Naive thymus-derived CD4-positive, alpha-beta T cell (primary cell): ENCODE measurements around the gene XPNPEP2. TPM values are rescaled to one million over a fixed set of nuclear protein-coding genes. Genes with fewer than 3 reads are reported as not detected.

Experiments
- ATAC-seq: fragments of 150-1000 bp; cut with Tn5 transposase; 2 replicates; pipeline ENCODE4 v1.10.0; 2021; ENCODE audit warnings: mild to moderate bottlenecking, moderate library complexity
- CTCF ChIA-PET: fragments of 350-600 bp; sonication (Branson Sonifier 250); formaldehyde crosslinking; loops from one replicate; lab custom pipeline; 2021; ENCODE audit warnings: antibody characterized with exemption; lab: Charles Lee
- POLR2A ChIA-PET: fragments of 350-600 bp; sonication (Branson Sonifier 250); formaldehyde crosslinking; loops from one replicate; lab custom pipeline; 2021; ENCODE audit warnings: antibody characterized with exemption, inconsistent platforms; lab: Charles Lee
- DNase-seq, 9 donors: peaks; one replicate each; pipeline versions ENCODE4 v3.0.0 to v3.0.0-alpha.2; 2020 to 2022; ENCODE audit warnings: mixed read lengths in 1 of 9
- H3K27ac ChIP-seq: one replicate; pipeline ENCODE4 v1.7.0; 2013; ENCODE audit warnings: mild to moderate bottlenecking, low read depth, low read length, moderate library complexity
- H3K27me3 ChIP-seq, 2 donors: one replicate each; pipeline ENCODE4 v1.7.0; 2013; ENCODE audit warnings: low read length in 2 of 2, mild to moderate bottlenecking in 2 of 2, moderate library complexity in 2 of 2; ENCODE audit not compliant: control insufficient read depth in 2 of 2, insufficient read depth in 2 of 2
- H3K36me3 ChIP-seq, 3 experiments: 1 replicate in 2 of 3; 2 replicates in 1 of 3; pipeline ENCODE4 v1.7.0; 2013; ENCODE audit warnings: low read length in 3 of 3, mild to moderate bottlenecking in 3 of 3, moderate library complexity in 1 of 3; ENCODE audit not compliant: insufficient read depth in 3 of 3, control insufficient read depth in 2 of 3
- H3K4me1 ChIP-seq, 2 donors: one replicate each; pipeline ENCODE4 v1.7.0; 2013; ENCODE audit warnings: low read length in 2 of 2, mild to moderate bottlenecking in 2 of 2, moderate library complexity in 1 of 2; ENCODE audit not compliant: control insufficient read depth in 2 of 2, insufficient read depth in 2 of 2
- H3K4me3 ChIP-seq: 2 replicates; pipeline ENCODE4 v1.7.0; 2013; ENCODE audit warnings: mild to moderate bottlenecking, low read length
- H3K9me3 ChIP-seq, 3 experiments: 1 replicate in 2 of 3; 2 replicates in 1 of 3; pipeline ENCODE4 v1.7.0; 2013; ENCODE audit warnings: low read length in 3 of 3; ENCODE audit not compliant: control insufficient read depth in 2 of 3
- H3K27ac Mint-ChIP-seq, 9 donors: one replicate each; pipeline ENCODE4 v1.8.0; 2020 to 2022; ENCODE audit warnings: mixed read lengths in 9 of 9, mild to moderate bottlenecking in 8 of 9, moderate library complexity in 5 of 9, inconsistent platforms in 2 of 9
- H3K27me3 Mint-ChIP-seq, 5 donors: one replicate each; pipeline ENCODE4 v1.8.0; 2021 to 2022; ENCODE audit warnings: mixed read lengths in 5 of 5, mild to moderate bottlenecking in 1 of 5
- H3K36me3 Mint-ChIP-seq, 5 donors: one replicate each; pipeline ENCODE4 v1.8.0; 2020 to 2022; ENCODE audit warnings: mixed read lengths in 5 of 5, mild to moderate bottlenecking in 3 of 5, inconsistent platforms in 1 of 5
- H3K4me1 Mint-ChIP-seq, 7 donors: one replicate each; pipeline ENCODE4 v1.8.0; 2020 to 2022; ENCODE audit warnings: mixed read lengths in 7 of 7, mild to moderate bottlenecking in 3 of 7, inconsistent platforms in 1 of 7
- H3K4me3 Mint-ChIP-seq, 10 donors: one replicate each; pipeline ENCODE4 v1.8.0; 2020 to 2022; ENCODE audit warnings: mild to moderate bottlenecking in 10 of 10, mixed read lengths in 10 of 10, moderate library complexity in 6 of 10, inconsistent platforms in 2 of 10
- H3K9me3 Mint-ChIP-seq, 11 donors: one replicate each; pipeline ENCODE4 v1.8.0; 2020 to 2022; ENCODE audit warnings: mixed read lengths in 11 of 11, mild to moderate bottlenecking in 4 of 11, inconsistent platforms in 1 of 11, moderate library complexity in 1 of 11
- intact Hi-C, 2 donors: fragments of 100-400 bp; cut with micrococcal nuclease; formaldehyde crosslinking; loops; one replicate each; pipeline ENCODE4 v1.15.1; 2023
- polyA plus RNA-seq, 2 donors: library from polyadenylated mRNA; unstranded; fragments of 300-500 nt; fragmentation: Illumina TruSeq; gene quantifications; one replicate each; pipeline ENCODE4 v1.2.3, GENCODE V29; 2021
- total RNA-seq, 6 experiments: library from RNA in 5 of 6; stranded (reverse) in 5 of 6; gene quantifications; 1 replicate in 5 of 6; 2 replicates in 1 of 6; pipeline ENCODE4 v1.2.3 and lab custom pipeline; 2021 to 2026

The XPNPEP2 gene
- total and polyA plus RNA-seq, 7 experiments from 2014 or later, result 0.13 to 0.82 (median 0.29) TPM; not detected in 4

- peak overlapping the region in 3 of 9 donors; percentile 10 to 90 (median 22) for H3K27ac Mint-ChIP-seq
- H3K36me3 Mint-ChIP-seq, result no peaks in the 10 kb centered on the region
These were observed 16.9 kb upstream of the XPNPEP2 start for GRCh38 chrX:129721870-129722269.

GRCh38 chrX:129723511-129723910 is 15.3 kb upstream of the XPNPEP2 start:
- POLR2A ChIA-PET, result interaction anchor here (1.1 to 1.3 kb wide), 2 partner anchors 32 to 58 kb away, joined by 3 to 4 read pairs; no protein-coding TSS in a partner anchor
- Mint-ChIP-seq H3K4me3 (no peak overlapping the region), H3K9me3 (peaks cover 0 to 1% (median 0%) of the 10 kb centered on the region in 11 donors), H3K27ac (no peak overlapping the region), H3K36me3 (no peaks in the 10 kb centered on the region), H3K4me1 (peaks cover 10 to 42% (median 32%) of the 10 kb centered on the region in 7 donors), H3K27me3 (no peaks in the 10 kb centered on the region)
- CTCF ChIA-PET, result interaction anchor here (0.6 kb wide), 1 partner anchor 301 kb away, joined by 3 read pairs; no protein-coding TSS in a partner anchor
- Histone ChIP-seq H3K4me1 (peaks cover 5 to 9% of the 10 kb centered on the region in 2 donors), H3K36me3 (no peaks in the 10 kb centered on the region), H3K4me3 (no peak overlapping the region), H3K27me3 (no peaks in the 10 kb centered on the region), H3K9me3 (no peaks in the 10 kb centered on the region), H3K27ac (no peak overlapping the region)
- DNase-seq (no peak), ATAC-seq (no peak)
- intact Hi-C loops, result loop anchor here in 1 of 2 donors (2.0 to 5.0 kb wide), 2 partner anchors 46 to 99 kb away; no protein-coding TSS in a partner anchor

More at GRCh38 chrX:129721870-129722269, 16.9 kb upstream of the XPNPEP2 start:
- POLR2A ChIA-PET, result interaction anchor here (0.9 to 1.4 kb wide), 2 partner anchors 58 to 73 kb away, joined by 3 to 5 read pairs; partner anchors contain the start of gene SASH3
- no peak overlapping the region for H3K4me3 ChIP-seq
- no peaks in the 10 kb centered on the region for H3K27me3 ChIP-seq
- peak; percentile 36 for ATAC-seq
- no peak overlapping the region for H3K27ac ChIP-seq
- intact Hi-C loops, result loop anchor here in 1 of 2 donors (2.0 to 5.0 kb wide), 2 partner anchors 45 to 101 kb away; no protein-coding TSS in a partner anchor
- CTCF ChIA-PET, result interaction anchor here (1.0 kb wide), 1 partner anchor 81 kb away, joined by 3 read pairs; no protein-coding TSS in a partner anchor
- peak in 2 of 9 donors; percentile 21 to 22 for DNase-seq
- Mint-ChIP-seq H3K27me3 (no peaks in the 10 kb centered on the region), H3K4me3 (peak overlapping the region in 6 of 10 donors; percentile 13 to 36 (median 21)), H3K9me3 (peaks cover 0 to 1% (median 0%) of the 10 kb centered on the region in 11 donors), H3K4me1 (peaks cover 9 to 36% (median 29%) of the 10 kb centered on the region in 7 donors)
- H3K36me3 ChIP-seq, result no peaks in the 10 kb centered on the region
- no peaks in the 10 kb centered on the region for H3K9me3 ChIP-seq
- H3K4me1 ChIP-seq, result peaks cover 5 to 9% of the 10 kb centered on the region in 2 donors

- no peaks in the 10 kb centered on the region for H3K27me3 Mint-ChIP-seq
- H3K4me3 Mint-ChIP-seq, result no peak overlapping the region
- Histone ChIP-seq H3K4me3 (no peak overlapping the region), H3K27ac (no peak overlapping the region), H3K27me3 (no peaks in the 10 kb centered on the region), H3K4me1 (peaks cover 5 to 9% of the 10 kb centered on the region in 2 donors), H3K9me3 (no peaks in the 10 kb centered on the region), H3K36me3 (no peaks in the 10 kb centered on the region)
- intact Hi-C loops, result loop anchor here (5.0 kb wide), 3 partner anchors 47 to 87 kb away; no protein-coding TSS in a partner anchor
- H3K36me3 Mint-ChIP-seq, result no peaks in the 10 kb centered on the region
- DNase-seq (no peak), ATAC-seq (no peak)
- POLR2A ChIA-PET, result interaction anchor here (1.0 kb wide), 1 partner anchor 59 kb away, joined by 5 read pairs; no protein-coding TSS in a partner anchor
- H3K4me1 Mint-ChIP-seq, result peaks cover 10 to 54% (median 33%) of the 10 kb centered on the region in 7 donors
- peak overlapping the region in 3 of 9 donors; percentile 6 to 31 (median 23) for H3K27ac Mint-ChIP-seq
- peaks cover 0 to 1% (median 0%) of the 10 kb centered on the region in 11 donors for H3K9me3 Mint-ChIP-seq
- CTCF ChIA-PET, result no interaction called here
These were observed 14.0 kb upstream of the XPNPEP2 start for GRCh38 chrX:129724754-129725153.

- Histone ChIP-seq H3K27ac (no peak overlapping the region), H3K4me3 (no peak overlapping the region), H3K36me3 (no peaks in the 10 kb centered on the region), H3K4me1 (peaks cover 9 to 17% of the 10 kb centered on the region in 2 donors), H3K27me3 (no peaks in the 10 kb centered on the region), H3K9me3 (no peaks in the 10 kb centered on the region)
- Mint-ChIP-seq H3K27ac (peak overlapping the region in 1 of 9 donors; percentile 42), H3K36me3 (peaks cover 0 to 10% (median 0%) of the 10 kb centered on the region in 5 donors), H3K4me1 (peaks cover 22 to 68% (median 51%) of the 10 kb centered on the region in 7 donors), H3K27me3 (no peaks in the 10 kb centered on the region), H3K4me3 (no peak overlapping the region), H3K9me3 (peaks cover 0 to 7% (median 0%) of the 10 kb centered on the region in 11 donors)
- CTCF ChIA-PET, result interaction anchor here (0.8 to 1.0 kb wide), 2 partner anchors 46 to 55 kb away, joined by 3 read pairs; no protein-coding TSS in a partner anchor
- no peak for ATAC-seq
- POLR2A ChIA-PET, result interaction anchor here (1.0 to 2.8 kb wide), 2 partner anchors 9 to 53 kb away, joined by 4 to 10 read pairs; partner anchors contain the start of gene SASH3
- peak in 1 of 9 donors; percentile 17 for DNase-seq
- intact Hi-C loops, result loop anchor here (1.0 to 5.0 kb wide), 6 partner anchors 43 to 89 kb away; no protein-coding TSS in a partner anchor
These were observed 12.3 kb upstream of the XPNPEP2 start for GRCh38 chrX:129726307-129727111.

- CTCF ChIA-PET, result no interaction called here
- peaks cover 17 to 60% (median 43%) of the 10 kb centered on the region in 7 donors for H3K4me1 Mint-ChIP-seq
- H3K27me3 ChIP-seq, result no peaks in the 10 kb centered on the region
- DNase-seq (no peak), ATAC-seq (no peak)
- no peak overlapping the region for H3K4me3 ChIP-seq
- H3K36me3 ChIP-seq, result no peaks in the 10 kb centered on the region
- intact Hi-C loops, result loop anchor here in 1 of 2 donors (5.0 kb wide), 3 partner anchors 51 to 91 kb away; no protein-coding TSS in a partner anchor
- H3K4me3 Mint-ChIP-seq, result no peak overlapping the region
- H3K27ac Mint-ChIP-seq, result no peak overlapping the region
- H3K9me3 ChIP-seq, result no peaks in the 10 kb centered on the region
- peaks cover 0 to 17% of the 10 kb centered on the region in 2 donors for H3K4me1 ChIP-seq
- peaks cover 0 to 7% (median 0%) of the 10 kb centered on the region in 11 donors for H3K9me3 Mint-ChIP-seq
- no peaks in the 10 kb centered on the region for H3K27me3 Mint-ChIP-seq
- POLR2A ChIA-PET, result interaction anchor here (0.6 to 2.8 kb wide), 2 partner anchors 8 to 26 kb away, joined by 3 to 10 read pairs; no protein-coding TSS in a partner anchor
- peaks cover 0 to 10% (median 0%) of the 10 kb centered on the region in 5 donors for H3K36me3 Mint-ChIP-seq
- H3K27ac ChIP-seq, result no peak overlapping the region
These were observed 10.7 kb upstream of the XPNPEP2 start for GRCh38 chrX:129728061-129728460.

- peaks cover 0 to 22% of the 10 kb centered on the region in 2 donors for H3K4me1 ChIP-seq
- Mint-ChIP-seq H3K9me3 (peaks cover 0 to 7% (median 0%) of the 10 kb centered on the region in 11 donors), H3K36me3 (peaks cover 0 to 10% (median 0%) of the 10 kb centered on the region in 5 donors), H3K27me3 (no peaks in the 10 kb centered on the region), H3K4me1 (peaks cover 24 to 57% (median 37%) of the 10 kb centered on the region in 7 donors), H3K27ac (peak overlapping the region; percentile 45 to 94 (median 65)), H3K4me3 (peak overlapping the region; percentile 12 to 76 (median 49))
- ATAC-seq (peak; percentile 84), DNase-seq (no peak)
- H3K27ac ChIP-seq, result no peak overlapping the region
- H3K4me3 ChIP-seq, result no peak overlapping the region
- H3K36me3 ChIP-seq, result no peaks in the 10 kb centered on the region
- ChIA-PET POLR2A (interaction anchor here (1.0 to 1.7 kb wide), 4 partner anchors 13 to 40 kb away, joined by 3 to 4 read pairs (median 3); no protein-coding TSS in a partner anchor), CTCF (no interaction called here)
- H3K9me3 ChIP-seq, result no peaks in the 10 kb centered on the region
- intact Hi-C loops, result no loop called here
- no peaks in the 10 kb centered on the region for H3K27me3 ChIP-seq
These were observed 7.6 kb upstream of the XPNPEP2 start for GRCh38 chrX:129731228-129731627.
